ENCODE measurements around the gene HSPA1L.

The HSPA1L gene

GRCh38 chr6:31763619-31763940 is 51.5 kb downstream of the HSPA1L start:
- DNase-seq = no peak

GRCh38 chr6:31762878-31763618 is 52.0 kb downstream of the HSPA1L start:
- DNase-seq = no peak

GRCh38 chr6:31762356-31762755 is 52.7 kb downstream of the HSPA1L start, which contains the start of gene SAPCD1:
SAPCD1 (plus strand) TSS chr6:31762656; CDS start chr6:31763055, 399 bp downstream.
- no peak for DNase-seq

- DNase-seq = no peak
Observed at GRCh38 chr6:31761343-31761742, 53.7 kb downstream of the HSPA1L start.

- no peak for DNase-seq
Observed at GRCh38 chr6:31760790-31761189, 54.3 kb downstream of the HSPA1L start.
